ENCODE results near the gene CDC5L. TPM values are rescaled to one million over a fixed set of nuclear protein-coding genes. Genes with fewer than 3 reads are reported as not detected.

Gene CDC5L
- total RNA-seq, 4 donors from 2014 or later: 10.0 to 19.3 (median 14.7) TPM

GRCh38 chr6:44487002-44487401, 99.5 kb downstream of the CDC5L start:
- 100% methylated on average over 1 of the region's 1 CpG for WGBS, 2 donors
- no peak for TF ChIP-seq CTCF (IDR thresholded peaks at IDR 0.05)
- TF ChIP-seq POLR2A (IDR thresholded peaks at IDR 0.05): no peak
- no peaks in the 10 kb centered on the region for H3K36me3 ChIP-seq
- H3K4me1 ChIP-seq: peaks cover 4 to 20% (median 13%) of the 10 kb centered on the region in 3 donors
- H3K27me3 ChIP-seq: no peaks in the 10 kb centered on the region
- intact Hi-C loops (cut with DNase I): no loop called here
- H3K9me3 ChIP-seq: no peaks in the 10 kb centered on the region
- H3K4me3 ChIP-seq: no peak overlapping the region
- no peak for DNase-seq
- H3K27ac ChIP-seq: no peak overlapping the region

GRCh38 chr6:44487586-44487985, 100.1 kb downstream of the CDC5L start:
- Histone ChIP-seq H3K36me3 (no peaks in the 10 kb centered on the region), H3K9me3 (no peaks in the 10 kb centered on the region), H3K27ac (no peak overlapping the region), H3K4me1 (peaks cover 4 to 20% (median 13%) of the 10 kb centered on the region in 3 donors), H3K4me3 (no peak overlapping the region), H3K27me3 (no peaks in the 10 kb centered on the region)
- TF ChIP-seq CTCF (IDR thresholded peaks at IDR 0.05) (no peak), POLR2A (IDR thresholded peaks at IDR 0.05) (no peak)
- intact Hi-C loops (cut with DNase I): no loop called here
- DNase-seq: no peak
- 50 to 100% methylated on average over 1 of the region's 2 CpGs for WGBS, 2 donors

GRCh38 chr6:44489910-44490604, 102.6 kb downstream of the CDC5L start:
- H3K36me3 ChIP-seq: no peaks in the 10 kb centered on the region
- no peak for TF ChIP-seq CTCF (IDR thresholded peaks at IDR 0.05)
- TF ChIP-seq POLR2A (IDR thresholded peaks at IDR 0.05): no peak
- H3K4me3 ChIP-seq: peak overlapping the region in 1 of 4 donors; percentile 24
- WGBS, 2 donors: 14 to 25% methylated on average over 2 to 5 of the region's 6 CpGs
- intact Hi-C loops (cut with DNase I): no loop called here
- peak overlapping the region; percentile 44 to 79 (median 66) for H3K27ac ChIP-seq
- no peaks in the 10 kb centered on the region for H3K9me3 ChIP-seq
- DNase-seq: no peak
- no peaks in the 10 kb centered on the region for H3K27me3 ChIP-seq
- H3K4me1 ChIP-seq: peaks cover 4 to 20% (median 13%) of the 10 kb centered on the region in 3 donors

- WGBS, 2 donors: 76 to 79% methylated on average over 5 of the region's 5 CpGs
These were observed 105.6 kb downstream of the CDC5L start for GRCh38 chr6:44493132-44493531.

More at GRCh38 chr6:44493132-44493531, 105.6 kb downstream of the CDC5L start:
- Histone ChIP-seq H3K4me1 (peaks cover 4 to 20% (median 13%) of the 10 kb centered on the region in 3 donors), H3K9me3 (no peaks in the 10 kb centered on the region), H3K4me3 (no peak overlapping the region), H3K27ac (no peak overlapping the region), H3K27me3 (no peaks in the 10 kb centered on the region), H3K36me3 (no peaks in the 10 kb centered on the region)
- no peak for DNase-seq
- intact Hi-C loops (cut with DNase I): no loop called here
- TF ChIP-seq CTCF (IDR thresholded peaks at IDR 0.05): no peak
- no peak for TF ChIP-seq POLR2A (IDR thresholded peaks at IDR 0.05)

Data from esophagus squamous epithelium (tissue), 5 donors.